ENCODE measurements around the gene ENOX1. TPM values are rescaled to one million over a fixed set of nuclear protein-coding genes. Genes with fewer than 3 reads are reported as not detected.

Gene ENOX1
- polyA plus RNA-seq, 2 of the 4 experiments (the other 2 are of a cell fraction) = 0.28 to 0.41 TPM

- Histone ChIP-seq H3K4me3 (no peak overlapping the region), H3K27ac (no peak overlapping the region), H3K4me1 (no peaks in the 10 kb centered on the region), H3K4me2 (no peak overlapping the region), H3K9me3 (no peaks in the 10 kb centered on the region)
- ChIA-PET CTCF (no interaction called here), POLR2A (no interaction called here)
- TF ChIP-seq HEYL (CRISPR knock-in tag; IDR thresholded peaks at IDR 0.05) = no peak
- no peak for TF ChIP-seq CBX2 (IDR thresholded peaks at IDR 0.05; ENCODE audit: borderline replicate concordance, low read depth)
- no peak for TF ChIP-seq MAFK (IDR thresholded peaks at IDR 0.05; ENCODE audit: partially characterized antibody)
- TF ChIP-seq POLR2AphosphoS2 (conservative IDR thresholded peaks at IDR 0.05; ENCODE audit: low read length) = no peak
- TF ChIP-seq GATA3 (IDR thresholded peaks at IDR 0.05; ENCODE audit: borderline replicate concordance) = no peak
- no peak for TF ChIP-seq TP53 (CRISPR knock-in tag; IDR thresholded peaks at IDR 0.05)
- TF ChIP-seq FOSL2 (IDR thresholded peaks at IDR 0.05) = no peak
- TF ChIP-seq FOSL2 (CRISPR knock-in tag; IDR thresholded peaks at IDR 0.05) = no peak
- no peak for TF ChIP-seq JUN (IDR thresholded peaks at IDR 0.05)
- TF ChIP-seq ZSCAN20 (CRISPR knock-in tag; IDR thresholded peaks at IDR 0.05) = no peak
- TF ChIP-seq KDM5A (IDR thresholded peaks at IDR 0.05) = no peak
- no peak for TF ChIP-seq EHMT2 (IDR thresholded peaks at IDR 0.05; ENCODE audit: low read depth)
- no peak for TF ChIP-seq ZFP36 (IDR thresholded peaks at IDR 0.05; ENCODE audit: borderline replicate concordance, partially characterized antibody)
- TF ChIP-seq, protein P1, sequence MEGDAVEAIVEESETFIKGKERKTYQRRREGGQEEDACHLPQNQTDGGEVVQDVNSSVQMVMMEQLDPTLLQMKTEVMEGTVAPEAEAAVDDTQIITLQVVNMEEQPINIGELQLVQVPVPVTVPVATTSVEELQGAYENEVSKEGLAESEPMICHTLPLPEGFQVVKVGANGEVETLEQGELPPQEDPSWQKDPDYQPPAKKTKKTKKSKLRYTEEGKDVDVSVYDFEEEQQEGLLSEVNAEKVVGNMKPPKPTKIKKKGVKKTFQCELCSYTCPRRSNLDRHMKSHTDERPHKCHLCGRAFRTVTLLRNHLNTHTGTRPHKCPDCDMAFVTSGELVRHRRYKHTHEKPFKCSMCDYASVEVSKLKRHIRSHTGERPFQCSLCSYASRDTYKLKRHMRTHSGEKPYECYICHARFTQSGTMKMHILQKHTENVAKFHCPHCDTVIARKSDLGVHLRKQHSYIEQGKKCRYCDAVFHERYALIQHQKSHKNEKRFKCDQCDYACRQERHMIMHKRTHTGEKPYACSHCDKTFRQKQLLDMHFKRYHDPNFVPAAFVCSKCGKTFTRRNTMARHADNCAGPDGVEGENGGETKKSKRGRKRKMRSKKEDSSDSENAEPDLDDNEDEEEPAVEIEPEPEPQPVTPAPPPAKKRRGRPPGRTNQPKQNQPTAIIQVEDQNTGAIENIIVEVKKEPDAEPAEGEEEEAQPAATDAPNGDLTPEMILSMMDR (IDR thresholded peaks at IDR 0.05) = no peak
- TF ChIP-seq MAZ (IDR thresholded peaks at IDR 0.05; ENCODE audit: borderline replicate concordance, low read depth, low read length) = no peak
- TF ChIP-seq PHF8 (IDR thresholded peaks at IDR 0.05; ENCODE audit: borderline replicate concordance, low read depth) = no peak
- TF ChIP-seq TFCP2L1 (CRISPR knock-in tag; IDR thresholded peaks at IDR 0.05) = no peak
- TF ChIP-seq BHLHE40 (IDR thresholded peaks at IDR 0.05; ENCODE audit: low read depth, low read length) = no peak
- no peak for TF ChIP-seq SMC3 (IDR thresholded peaks at IDR 0.05)
- TF ChIP-seq ELK1 (IDR thresholded peaks at IDR 0.05; ENCODE audit: low read depth, low read length) = no peak
- FAIRE-seq (no peak), ATAC-seq (no peak), DNase-seq (ENCODE audit: low read depth in 1 of 2, low spot score in 1 of 2) (no peak)
These were observed 199.4 kb downstream of the ENOX1 start for GRCh38 chr13:43587376-43587775.

DNA sequence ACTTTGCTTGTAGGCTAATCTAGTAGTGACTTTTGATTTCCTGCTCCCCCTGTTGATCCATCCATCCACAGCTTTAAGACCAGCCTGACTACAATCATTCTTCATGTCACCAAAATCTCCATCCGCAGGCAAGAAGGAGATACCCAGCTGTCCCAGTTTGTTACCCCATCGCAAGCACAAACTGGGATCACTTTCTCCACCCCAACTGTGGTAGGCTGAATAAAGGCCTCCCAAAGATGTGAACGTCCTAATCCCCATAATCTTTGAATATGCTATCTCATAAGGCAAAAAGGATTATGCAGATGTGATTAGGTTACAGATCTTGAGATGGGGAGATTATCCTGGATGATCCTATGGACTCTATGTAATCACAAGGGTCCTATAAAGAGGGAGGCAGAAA, 202.0 kb downstream of the ENOX1 start:
- ChIA-PET CTCF (no interaction called here), POLR2A (no interaction called here)
- 67% methylated on average over 3 of the region's 3 CpGs for WGBS (ENCODE audit: missing lambda C conversion rate)
- no peak for FAIRE-seq
- no peak for DNase-seq (ENCODE audit: low read depth in 1 of 2, low spot score in 1 of 2)
- Histone ChIP-seq H3K4me3 (no peak overlapping the region), H3K4me1 (no peaks in the 10 kb centered on the region), H3K4me2 (no peak overlapping the region), H3K27ac (no peak overlapping the region), H3K9me3 (no peaks in the 10 kb centered on the region)
- TF ChIP-seq NR3C1 (IDR thresholded peaks at IDR 0.05) (no peak), POLR2A (IDR thresholded peaks at IDR 0.05; ENCODE audit: low read length) (no peak), SMC3 (IDR thresholded peaks at IDR 0.05) (no peak), EHMT2 (IDR thresholded peaks at IDR 0.05; ENCODE audit: low read depth) (no peak), HOXA7 (CRISPR knock-in tag; IDR thresholded peaks at IDR 0.05) (no peak), KDM5A (IDR thresholded peaks at IDR 0.05) (no peak), BCL3 (IDR thresholded peaks at IDR 0.05) (no peak), ESRRA (IDR thresholded peaks at IDR 0.05; ENCODE audit: borderline replicate concordance, low read length) (no peak)
- no peak for ATAC-seq
